ENCODE data around the gene KIRREL3.

KIRREL3 gene

GRCh38 chr11:126507646-126508045, 492.9 kb downstream of the KIRREL3 start:
- DNase-seq (no peak), ATAC-seq (no peak)

- ATAC-seq = no peak
These were observed 493.8 kb downstream of the KIRREL3 start for GRCh38 chr11:126506789-126507188.

GRCh38 chr11:126502982-126503381, 497.6 kb downstream of the KIRREL3 start:
- ATAC-seq (no peak), DNase-seq (no peak)

More at GRCh38 chr11:126506789-126507188, 493.8 kb downstream of the KIRREL3 start:
- no peak for DNase-seq

- ATAC-seq (no peak), DNase-seq (no peak)
These were observed 498.4 kb downstream of the KIRREL3 start for GRCh38 chr11:126502159-126502558.

GRCh38 chr11:126501641-126502040, 498.9 kb downstream of the KIRREL3 start:
- no peak for DNase-seq
- no peak for ATAC-seq

GRCh38 chr11:126500981-126501380, 499.6 kb downstream of the KIRREL3 start:
- ATAC-seq = no peak

GRCh38 chr11:126499131-126499752, 501.3 kb downstream of the KIRREL3 start:
- no peak for ATAC-seq
- DNase-seq = no peak

More at GRCh38 chr11:126500981-126501380, 499.6 kb downstream of the KIRREL3 start:
- DNase-seq = no peak

GRCh38 chr11:126498281-126498680, 502.3 kb downstream of the KIRREL3 start:
- no peak for ATAC-seq
- DNase-seq = no peak

GRCh38 chr11:126497581-126498122, 502.9 kb downstream of the KIRREL3 start:
- no peak for DNase-seq
- no peak for ATAC-seq

GRCh38 chr11:126496576-126497337, 503.8 kb downstream of the KIRREL3 start:
- no peak for DNase-seq
- no peak for ATAC-seq

GRCh38 chr11:126495281-126496220, 505.0 kb downstream of the KIRREL3 start:
- ATAC-seq (no peak), DNase-seq (no peak)

GRCh38 chr11:126494831-126495230, 505.7 kb downstream of the KIRREL3 start:
- DNase-seq = no peak
- no peak for ATAC-seq

- DNase-seq (no peak), ATAC-seq (no peak)
These were observed 508.1 kb downstream of the KIRREL3 start for GRCh38 chr11:126492331-126493082.

GRCh38 chr11:126491092-126491491, 509.5 kb downstream of the KIRREL3 start:
- DNase-seq = no peak
- no peak for ATAC-seq

GRCh38 chr11:126489836-126490660, 510.5 kb downstream of the KIRREL3 start:
- ATAC-seq (no peak), DNase-seq (no peak)

GRCh38 chr11:126488591-126489370, 511.8 kb downstream of the KIRREL3 start:
- no peak for DNase-seq
- ATAC-seq = no peak

- ATAC-seq (no peak), DNase-seq (no peak)
These were observed 512.9 kb downstream of the KIRREL3 start for GRCh38 chr11:126487711-126488110.

- ATAC-seq (no peak), DNase-seq (no peak)
These were observed 514.5 kb downstream of the KIRREL3 start for GRCh38 chr11:126485986-126486635.

All from stimulated activated naive CD8-positive, alpha-beta T cell treated with anti-CD3 and anti-CD28 coated beads, Interleukin-15, Interleukin-2, amounts not matched to agents 100 U/mL and 50 U/mL, for 24 hours (primary cell).